Stimulated activated CD4-positive, alpha-beta T cell treated with anti-CD3 and anti-CD28 coated beads, Interleukin-4, amount 100 ng/mL, for 1 hour (primary cell): Measurements from ENCODE around the gene GDPD4.

Experiments
- DNase-seq: peaks from one replicate; pipeline ENCODE4 v3.0.0-alpha.2; 2020

Gene GDPD4

GRCh38 chr11:77204754-77205466 lies 96.6 kb downstream of the GDPD4 start:
- no peak for DNase-seq

- no peak for DNase-seq
Observed at GRCh38 chr11:77203901-77204753, 97.4 kb downstream of the GDPD4 start.

GRCh38 chr11:77202941-77203900 lies 98.3 kb downstream of the GDPD4 start:
- no peak for DNase-seq

- DNase-seq: no peak
Observed at GRCh38 chr11:77201991-77202841, 99.3 kb downstream of the GDPD4 start.

GRCh38 chr11:77201370-77201769 lies 100.1 kb downstream of the GDPD4 start:
- DNase-seq: no peak

- DNase-seq: no peak
Observed at GRCh38 chr11:77200351-77201268, 100.9 kb downstream of the GDPD4 start.

- no peak for DNase-seq
Observed at GRCh38 chr11:77199137-77199745, 102.2 kb downstream of the GDPD4 start.

- DNase-seq: peak; percentile 16
Observed at GRCh38 chr11:77198440-77198849, 103.0 kb downstream of the GDPD4 start.

GRCh38 chr11:77197626-77198320 lies 103.7 kb downstream of the GDPD4 start:
- no peak for DNase-seq

- DNase-seq: no peak
Observed at GRCh38 chr11:77196961-77197360, 104.5 kb downstream of the GDPD4 start.

- no peak for DNase-seq
Observed at GRCh38 chr11:77195071-77195755, 106.3 kb downstream of the GDPD4 start.

- no peak for DNase-seq
Observed at GRCh38 chr11:77193911-77194830, 107.3 kb downstream of the GDPD4 start.

GRCh38 chr11:77193167-77193566 lies 108.3 kb downstream of the GDPD4 start:
- no peak for DNase-seq

GRCh38 chr11:77191823-77192495 lies 109.5 kb downstream of the GDPD4 start:
- DNase-seq: peak; percentile 58

- DNase-seq: no peak
Observed at GRCh38 chr11:77191429-77191822, 110.1 kb downstream of the GDPD4 start.

- no peak for DNase-seq
Observed at GRCh38 chr11:77190331-77191075, 111.0 kb downstream of the GDPD4 start.
